ENCODE measurements around the gene FTL.

The FTL gene

DNA sequence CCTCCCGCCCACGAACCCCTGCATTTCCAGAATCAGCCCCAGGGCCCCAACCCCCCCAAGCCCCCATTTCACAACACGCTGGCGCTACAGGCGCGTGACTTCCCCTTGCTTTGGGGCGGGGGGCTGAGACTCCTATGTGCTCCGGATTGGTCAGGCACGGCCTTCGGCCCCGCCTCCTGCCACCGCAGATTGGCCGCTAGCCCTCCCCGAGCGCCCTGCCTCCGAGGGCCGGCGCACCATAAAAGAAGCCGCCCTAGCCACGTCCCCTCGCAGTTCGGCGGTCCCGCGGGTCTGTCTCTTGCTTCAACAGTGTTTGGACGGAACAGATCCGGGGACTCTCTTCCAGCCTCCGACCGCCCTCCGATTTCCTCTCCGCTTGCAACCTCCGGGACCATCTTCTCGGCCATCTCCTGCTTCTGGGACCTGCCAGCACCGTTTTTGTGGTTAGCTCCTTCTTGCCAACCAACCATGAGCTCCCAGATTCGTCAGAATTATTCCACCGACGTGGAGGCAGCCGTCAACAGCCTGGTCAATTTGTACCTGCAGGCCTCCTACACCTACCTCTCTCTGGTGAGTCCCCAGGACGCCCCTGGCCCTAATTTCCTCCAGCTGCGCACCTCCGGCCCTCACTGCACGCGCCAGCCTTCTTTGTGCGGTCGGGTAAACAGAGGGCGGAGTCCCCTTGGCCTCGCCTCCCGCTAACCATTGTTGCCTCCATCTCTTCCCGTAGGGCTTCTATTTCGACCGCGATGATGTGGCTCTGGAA, at the start of gene FTL:
FTL (plus strand) TSS at position 270 of the 766 bp plus-strand sequence; CDS start at position 469, 199 bp downstream.
- Histone ChIP-seq H3K4me1 (ENCODE audit: control insufficient read depth, low read length) (peaks cover 69% of the 10 kb centered on the region), H3F3A (ENCODE audit: control insufficient read depth, insufficient read depth) (peaks cover 13% of the 10 kb centered on the region), H3K36me3 (ENCODE audit: control insufficient read depth, low read length) (peaks cover 51% of the 10 kb centered on the region), H3K9me3 (ENCODE audit: control insufficient read depth, insufficient read depth, low read length) (no peaks in the 10 kb centered on the region), H3K27me3 (ENCODE audit: control insufficient read depth, low read length) (no peaks in the 10 kb centered on the region), H4K20me1 (ENCODE audit: control insufficient read depth, insufficient read depth, low read depth, low read length) (no peaks in the 10 kb centered on the region), H3K27ac (ENCODE audit: low read depth, low read length) (peak within 1 kb of the TSS; percentile 77), H3K4me3 (ENCODE audit: low read length) (peak within 1 kb of the TSS; percentile 98), H3K9me2 (replicated peaks; ENCODE audit: control insufficient read depth, low read length) (no peaks in the 10 kb centered on the region), H3K79me2 (ENCODE audit: control insufficient read depth, low read length) (peaks cover 30% of the 10 kb centered on the region), H3K4me2 (ENCODE audit: low read length) (peak within 1 kb of the TSS; percentile 89)
- no peak for TF ChIP-seq EZH2phosphoT487 (IDR thresholded peaks at IDR 0.05; ENCODE audit: borderline replicate concordance, low read length)
- TF ChIP-seq, protein P1, sequence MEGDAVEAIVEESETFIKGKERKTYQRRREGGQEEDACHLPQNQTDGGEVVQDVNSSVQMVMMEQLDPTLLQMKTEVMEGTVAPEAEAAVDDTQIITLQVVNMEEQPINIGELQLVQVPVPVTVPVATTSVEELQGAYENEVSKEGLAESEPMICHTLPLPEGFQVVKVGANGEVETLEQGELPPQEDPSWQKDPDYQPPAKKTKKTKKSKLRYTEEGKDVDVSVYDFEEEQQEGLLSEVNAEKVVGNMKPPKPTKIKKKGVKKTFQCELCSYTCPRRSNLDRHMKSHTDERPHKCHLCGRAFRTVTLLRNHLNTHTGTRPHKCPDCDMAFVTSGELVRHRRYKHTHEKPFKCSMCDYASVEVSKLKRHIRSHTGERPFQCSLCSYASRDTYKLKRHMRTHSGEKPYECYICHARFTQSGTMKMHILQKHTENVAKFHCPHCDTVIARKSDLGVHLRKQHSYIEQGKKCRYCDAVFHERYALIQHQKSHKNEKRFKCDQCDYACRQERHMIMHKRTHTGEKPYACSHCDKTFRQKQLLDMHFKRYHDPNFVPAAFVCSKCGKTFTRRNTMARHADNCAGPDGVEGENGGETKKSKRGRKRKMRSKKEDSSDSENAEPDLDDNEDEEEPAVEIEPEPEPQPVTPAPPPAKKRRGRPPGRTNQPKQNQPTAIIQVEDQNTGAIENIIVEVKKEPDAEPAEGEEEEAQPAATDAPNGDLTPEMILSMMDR (IDR thresholded peaks at IDR 0.05; ENCODE audit: low read depth, low read length, poor library complexity, severe bottlenecking) = no peak

GRCh38 chr19:48915757-48916156, 49.4 kb upstream of the FTL start:
- no peaks in the 10 kb centered on the region for H3K9me3 ChIP-seq (ENCODE audit: control insufficient read depth, insufficient read depth, low read length)
- no peak overlapping the region for H3K27ac ChIP-seq (ENCODE audit: low read depth, low read length)
- H4K20me1 ChIP-seq (ENCODE audit: control insufficient read depth, insufficient read depth, low read depth, low read length) = no peaks in the 10 kb centered on the region
- H3K4me1 ChIP-seq (ENCODE audit: control insufficient read depth, low read length) = peaks cover 36% of the 10 kb centered on the region
- no peaks in the 10 kb centered on the region for H3K27me3 ChIP-seq (ENCODE audit: control insufficient read depth, low read length)
- H3K9me2 ChIP-seq (replicated peaks; ENCODE audit: control insufficient read depth, low read length) = no peaks in the 10 kb centered on the region
- no peak overlapping the region for H3K4me2 ChIP-seq (ENCODE audit: low read length)
- H3F3A ChIP-seq (ENCODE audit: control insufficient read depth, insufficient read depth) = peaks cover 8% of the 10 kb centered on the region; the same call in 1 of the 2 replicates
- peaks cover 54% of the 10 kb centered on the region for H3K36me3 ChIP-seq (ENCODE audit: control insufficient read depth, low read length)
- no peak overlapping the region for H3K4me3 ChIP-seq (ENCODE audit: low read length)
- TF ChIP-seq, protein P1 (IDR thresholded peaks at IDR 0.05; ENCODE audit: low read depth, low read length, poor library complexity, severe bottlenecking) = no peak
- no peak for TF ChIP-seq EZH2phosphoT487 (IDR thresholded peaks at IDR 0.05; ENCODE audit: borderline replicate concordance, low read length)
- peaks cover under 1% of the 10 kb centered on the region for H3K79me2 ChIP-seq (ENCODE audit: control insufficient read depth, low read length)

- Histone ChIP-seq H3K36me3 (ENCODE audit: control insufficient read depth, low read length) (peaks cover 39% of the 10 kb centered on the region), H3K4me1 (ENCODE audit: control insufficient read depth, low read length) (peaks cover 23% of the 10 kb centered on the region), H3K27ac (ENCODE audit: low read depth, low read length) (peak overlapping the region; percentile 89), H3K9me3 (ENCODE audit: control insufficient read depth, insufficient read depth, low read length) (no peaks in the 10 kb centered on the region), H3K9me2 (replicated peaks; ENCODE audit: control insufficient read depth, low read length) (no peaks in the 10 kb centered on the region), H3K27me3 (ENCODE audit: control insufficient read depth, low read length) (no peaks in the 10 kb centered on the region), H4K20me1 (ENCODE audit: control insufficient read depth, insufficient read depth, low read depth, low read length) (no peaks in the 10 kb centered on the region), H3F3A (ENCODE audit: control insufficient read depth, insufficient read depth) (peaks cover 8% of the 10 kb centered on the region; the same call in 1 of the 2 replicates), H3K4me3 (ENCODE audit: low read length) (peak overlapping the region; percentile 66), H3K4me2 (ENCODE audit: low read length) (peak overlapping the region; percentile 74), H3K79me2 (ENCODE audit: control insufficient read depth, low read length) (no peaks in the 10 kb centered on the region)
- TF ChIP-seq, protein P1 (IDR thresholded peaks at IDR 0.05; ENCODE audit: low read depth, low read length, poor library complexity, severe bottlenecking) = no peak
- no peak for TF ChIP-seq EZH2phosphoT487 (IDR thresholded peaks at IDR 0.05; ENCODE audit: borderline replicate concordance, low read length)
These were observed 47.0 kb upstream of the FTL start for GRCh38 chr19:48918071-48918470.
